Activated gamma-delta T cell treated with Interleukin-2 at 50 U/mL for 16 hours (primary cell): Measurements from ENCODE around the gene ZBTB16.

ENCODE experiments used
- DNase-seq: peaks from one replicate; pipeline ENCODE4 v3.0.0-alpha.2; 2020

ZBTB16 gene

GRCh38 chr11:114291842-114292680, 232.6 kb downstream of the ZBTB16 start:
- DNase-seq, result no peak

DNA sequence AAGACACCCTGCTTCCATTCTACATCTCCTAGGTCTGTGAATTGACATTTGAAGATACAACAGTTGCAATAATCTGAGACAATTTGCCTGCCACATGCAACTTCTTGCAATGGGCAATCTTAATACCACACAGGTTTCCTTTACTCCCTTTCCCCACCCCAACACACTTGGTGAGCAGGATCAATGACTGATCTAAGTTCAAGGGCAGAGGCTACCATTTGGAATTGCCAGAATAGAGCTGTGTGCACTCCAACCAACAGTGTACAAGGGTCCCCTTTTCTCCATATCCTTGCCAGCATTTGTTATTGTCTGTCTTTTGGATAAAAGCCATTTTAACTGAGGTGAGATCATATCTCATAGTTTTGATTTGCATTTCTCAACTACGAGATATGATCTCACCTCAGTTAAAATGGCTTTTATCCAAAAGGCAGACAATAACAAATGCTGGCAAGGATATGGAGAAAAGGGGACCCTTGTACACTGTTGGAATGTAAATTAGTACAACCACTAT, 233.7 kb downstream of the ZBTB16 start:
- no peak for DNase-seq

GRCh38 chr11:114295676-114296604, 236.4 kb downstream of the ZBTB16 start, which contains the start of gene NNMT:
Gene NNMT (plus strand): TSS chr11:114296399. CDS start chr11:114296557, 158 bp downstream.
- DNase-seq, result no peak

GRCh38 chr11:114296605-114297372, 237.3 kb downstream of the ZBTB16 start:
- no peak for DNase-seq

- no peak for DNase-seq
These were observed 238.5 kb downstream of the ZBTB16 start for GRCh38 chr11:114297806-114298709.

- no peak for DNase-seq
These were observed 239.2 kb downstream of the ZBTB16 start for GRCh38 chr11:114298710-114299109.
